ENCODE measurements around the gene ARHGAP44. TPM values are rescaled to one million over a fixed set of nuclear protein-coding genes. Genes with fewer than 3 reads are reported as not detected.

Gene ARHGAP44
- total and polyA plus RNA-seq, 7 donors, result 0.59 to 3.4 (median 1.7) TPM

DNA sequence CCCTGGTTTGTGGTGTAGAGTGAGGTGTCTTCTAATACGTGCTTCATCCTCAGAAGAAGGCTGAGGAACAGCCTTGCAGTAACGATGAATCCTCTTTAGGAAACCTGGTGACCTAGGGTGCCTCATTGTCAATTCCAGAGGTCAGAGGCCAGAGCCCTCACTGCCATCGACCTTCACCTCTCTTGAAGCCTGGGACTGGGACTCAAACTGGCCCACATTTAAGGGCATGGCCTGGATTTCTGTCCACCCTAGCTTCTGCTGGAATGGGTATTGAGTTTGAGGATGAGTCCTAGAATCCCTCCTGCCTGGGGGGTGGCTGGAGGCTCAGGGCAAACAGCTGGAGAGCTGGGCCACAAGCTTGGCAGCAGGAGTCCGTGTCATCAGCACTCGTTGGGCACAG lies 189.9 kb downstream of the ARHGAP44 start:
- Histone ChIP-seq H3K4me1 (peaks cover 3% of the 10 kb centered on the region), H3K27ac (no peak overlapping the region), H3K27me3 (ENCODE audit: insufficient read depth in 3 of 3, low read length in 2 of 3) (peaks cover 0 to 6% (median 5%) of the 10 kb centered on the region in 3 donors), H3K36me3 (ENCODE audit: insufficient read depth in 1 of 2, low read depth in 1 of 2) (no peaks in the 10 kb centered on the region), H3K9me3 (no peaks in the 10 kb centered on the region), H3K4me3 (no peak overlapping the region)
- intact Hi-C loops (cut with DNase I), result no loop called here
- DNase-seq (no peak), ATAC-seq (no peak)
- WGBS, 3 donors, result 60 to 78% (median 61%) methylated on average over 5 of the region's 5 CpGs
- TF ChIP-seq, protein P1, sequence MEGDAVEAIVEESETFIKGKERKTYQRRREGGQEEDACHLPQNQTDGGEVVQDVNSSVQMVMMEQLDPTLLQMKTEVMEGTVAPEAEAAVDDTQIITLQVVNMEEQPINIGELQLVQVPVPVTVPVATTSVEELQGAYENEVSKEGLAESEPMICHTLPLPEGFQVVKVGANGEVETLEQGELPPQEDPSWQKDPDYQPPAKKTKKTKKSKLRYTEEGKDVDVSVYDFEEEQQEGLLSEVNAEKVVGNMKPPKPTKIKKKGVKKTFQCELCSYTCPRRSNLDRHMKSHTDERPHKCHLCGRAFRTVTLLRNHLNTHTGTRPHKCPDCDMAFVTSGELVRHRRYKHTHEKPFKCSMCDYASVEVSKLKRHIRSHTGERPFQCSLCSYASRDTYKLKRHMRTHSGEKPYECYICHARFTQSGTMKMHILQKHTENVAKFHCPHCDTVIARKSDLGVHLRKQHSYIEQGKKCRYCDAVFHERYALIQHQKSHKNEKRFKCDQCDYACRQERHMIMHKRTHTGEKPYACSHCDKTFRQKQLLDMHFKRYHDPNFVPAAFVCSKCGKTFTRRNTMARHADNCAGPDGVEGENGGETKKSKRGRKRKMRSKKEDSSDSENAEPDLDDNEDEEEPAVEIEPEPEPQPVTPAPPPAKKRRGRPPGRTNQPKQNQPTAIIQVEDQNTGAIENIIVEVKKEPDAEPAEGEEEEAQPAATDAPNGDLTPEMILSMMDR (IDR thresholded peaks at IDR 0.05), result no peak

DNA sequence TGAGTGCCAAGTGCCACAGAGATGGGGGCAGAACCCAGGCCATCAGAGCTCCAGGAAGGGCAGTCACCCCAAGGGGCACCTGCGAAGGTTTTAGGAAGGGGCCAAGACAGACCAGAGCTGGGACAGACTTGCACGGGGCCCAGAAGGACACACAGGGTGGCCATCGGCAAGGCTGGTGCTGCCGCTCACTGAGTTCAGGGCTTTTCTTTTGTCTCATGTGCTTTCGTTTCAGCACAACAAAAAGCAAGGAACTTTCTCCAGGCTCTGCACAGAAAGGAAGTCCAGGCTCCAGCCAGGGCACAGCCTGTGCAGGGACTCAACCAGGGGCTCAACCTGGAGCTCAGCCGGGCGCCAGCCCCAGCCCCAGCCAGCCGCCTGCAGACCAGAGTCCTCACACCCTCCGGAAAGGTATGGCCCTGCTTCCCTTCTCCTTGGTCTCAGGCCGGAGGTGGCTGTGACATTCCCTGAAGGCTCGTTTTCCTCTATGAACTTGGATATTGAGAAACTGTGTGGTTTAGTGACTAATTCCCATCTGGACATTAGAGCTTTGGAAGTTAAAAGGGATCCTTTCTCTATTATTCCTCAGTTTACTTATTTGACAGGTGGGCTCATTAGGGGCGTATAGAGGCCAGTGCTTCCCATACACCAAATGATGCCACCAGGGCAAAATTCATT lies 190.7 kb downstream of the ARHGAP44 start:
- no peaks in the 10 kb centered on the region for H3K9me3 ChIP-seq
- WGBS, 3 donors, result 82 to 87% (median 84%) methylated on average over 12 of the region's 12 CpGs
- intact Hi-C loops (cut with DNase I), result loop anchor here in 1 of 2 donors (10.0 kb wide), 1 partner anchor 185 kb away; no protein-coding TSS in a partner anchor
- peaks cover 0 to 11% (median 6%) of the 10 kb centered on the region in 3 donors for H3K27me3 ChIP-seq (ENCODE audit: insufficient read depth in 3 of 3, low read length in 2 of 3)
- no peak overlapping the region for H3K4me3 ChIP-seq
- H3K27ac ChIP-seq, result no peak overlapping the region
- H3K4me1 ChIP-seq, result no peaks in the 10 kb centered on the region
- ATAC-seq, result no peak
- TF ChIP-seq, protein P1 (IDR thresholded peaks at IDR 0.05), result no peak
- H3K36me3 ChIP-seq (ENCODE audit: insufficient read depth in 1 of 2, low read depth in 1 of 2), result no peaks in the 10 kb centered on the region
- no peak for DNase-seq

- Histone ChIP-seq H3K4me1 (no peaks in the 10 kb centered on the region), H3K9me3 (no peaks in the 10 kb centered on the region), H3K27ac (no peak overlapping the region), H3K36me3 (ENCODE audit: insufficient read depth in 1 of 2, low read depth in 1 of 2) (no peaks in the 10 kb centered on the region), H3K4me3 (no peak overlapping the region), H3K27me3 (ENCODE audit: insufficient read depth in 3 of 3, low read length in 2 of 3) (peaks cover 0 to 11% (median 8%) of the 10 kb centered on the region in 3 donors)
- TF ChIP-seq, protein P1 (IDR thresholded peaks at IDR 0.05), result no peak
- DNase-seq (no peak), ATAC-seq (no peak)
- WGBS, 3 donors, result 77 to 80% (median 78%) methylated on average over 6 of the region's 6 CpGs
- intact Hi-C loops (cut with DNase I), result loop anchor here in 1 of 2 donors (10.0 kb wide), 1 partner anchor 187 kb away; no protein-coding TSS in a partner anchor
Observed at GRCh38 chr17:12982224-12982623, 192.9 kb downstream of the ARHGAP44 start.

- peak; percentile 86 to 88 for DNase-seq
- peak; percentile 53 to 78 (median 76) for ATAC-seq
- Histone ChIP-seq H3K4me1 (no peaks in the 10 kb centered on the region), H3K4me3 (peak overlapping the region; percentile 28), H3K9me3 (no peaks in the 10 kb centered on the region), H3K27ac (peak overlapping the region; percentile 41), H3K36me3 (ENCODE audit: insufficient read depth in 1 of 2, low read depth in 1 of 2) (no peaks in the 10 kb centered on the region), H3K27me3 (ENCODE audit: insufficient read depth in 3 of 3, low read length in 2 of 3) (peaks cover 0 to 11% (median 8%) of the 10 kb centered on the region in 3 donors)
- 30 to 45% (median 35%) methylated on average over 21 of the region's 21 CpGs for WGBS, 3 donors
- intact Hi-C loops (cut with DNase I), result loop anchor here in 1 of 2 donors (10.0 kb wide), 1 partner anchor 189 kb away; no protein-coding TSS in a partner anchor
- TF ChIP-seq, protein P1 (IDR thresholded peaks at IDR 0.05), result no peak
Observed at GRCh38 chr17:12983991-12984884, 194.9 kb downstream of the ARHGAP44 start.

Measured in psoas muscle (tissue), 8 donors.